PFSK-1 (cell line): ENCODE data around the gene OR2M2. TPM values are rescaled to one million over a fixed set of nuclear protein-coding genes. Genes with fewer than 3 reads are reported as not detected.

ENCODE experiments used
- FOXP2 ChIP-seq: optimal IDR thresholded peaks from 2 replicates; pipeline ENCODE3; 2011; ENCODE audit warnings: borderline replicate concordance, control low read depth, inconsistent platforms; ENCODE audit not compliant: insufficient read depth; ENCODE audit errors: extremely low read length, extremely low read depth
- POLR2AphosphoS5 ChIP-seq: IDR thresholded peaks from 2 replicates; pipeline ENCODE4 v1.6.1; 2012; ENCODE audit warnings: low read depth, mild to moderate bottlenecking, control low read depth, low read length, moderate library complexity
- SIN3A ChIP-seq: IDR thresholded peaks from 2 replicates; pipeline ENCODE4 v1.6.1; 2012; ENCODE audit warnings: mild to moderate bottlenecking, low read length, moderate library complexity, borderline replicate concordance; ENCODE audit not compliant: insufficient read depth
- TAF1 ChIP-seq: IDR thresholded peaks from 2 replicates; pipeline ENCODE4 v1.6.1; 2012; ENCODE audit warnings: low read length, control low read depth, borderline replicate concordance; ENCODE audit not compliant: insufficient read depth
- polyA plus RNA-seq: library from polyadenylated mRNA; unstranded; fragments of >200 nt; gene quantifications from one replicate; pipeline ENCODE4 v1.2.1, GENCODE V29; 2012; ENCODE audit warnings: low read depth, missing spikeins; ENCODE audit not compliant: insufficient read length
- TF ChIP-seq, protein P1 (sequence below), 2 experiments: IDR thresholded peaks; 2 replicates each; pipeline versions ENCODE4 v1.6.1 to v1.8.0; 2011 to 2012; ENCODE audit warnings: low read depth in 2 of 2, low read length in 2 of 2, control low read depth in 1 of 2, inconsistent platforms in 1 of 2, mild to moderate bottlenecking in 1 of 2, moderate library complexity in 1 of 2; ENCODE audit not compliant: insufficient read depth in 1 of 2

Gene OR2M2, protein sequence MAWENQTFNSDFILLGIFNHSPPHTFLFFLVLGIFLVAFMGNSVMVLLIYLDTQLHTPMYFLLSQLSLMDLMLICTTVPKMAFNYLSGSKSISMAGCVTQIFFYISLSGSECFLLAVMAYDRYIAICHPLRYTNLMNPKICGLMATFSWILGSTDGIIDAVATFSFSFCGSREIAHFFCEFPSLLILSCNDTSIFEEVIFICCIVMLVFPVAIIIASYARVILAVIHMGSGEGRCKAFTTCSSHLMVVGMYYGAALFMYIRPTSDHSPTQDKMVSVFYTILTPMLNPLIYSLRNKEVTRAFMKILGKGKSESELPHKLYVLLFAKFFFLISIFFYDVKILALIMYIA
- polyA plus RNA-seq: not detected

DNA sequence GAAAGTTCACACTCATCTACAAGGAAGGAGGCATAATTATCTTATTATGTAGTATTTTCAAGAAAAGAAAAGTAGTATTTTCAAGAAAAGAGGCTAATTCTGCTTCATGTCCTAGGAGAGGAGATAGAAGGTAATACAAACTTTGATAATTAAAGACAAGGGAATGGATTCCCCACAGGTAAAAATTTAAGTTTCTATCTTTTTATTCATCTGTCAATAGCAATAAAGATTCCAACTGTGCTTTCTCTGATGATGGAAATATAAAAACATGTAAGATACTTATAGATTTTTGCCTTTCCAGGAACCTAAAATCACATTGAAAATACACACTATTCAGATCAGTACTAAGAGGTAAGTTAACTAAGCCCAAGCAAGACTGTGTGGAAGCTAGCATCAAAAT lies at the start of gene OR2M2:
OR2M2 (plus strand) TSS at position 301 of the 400 bp plus-strand sequence. CDS start 5,165 bp downstream, outside the sequence.
- TF ChIP-seq TAF1 (no peak), POLR2AphosphoS5 (no peak), FOXP2 (no peak), SIN3A (no peak)
- TF ChIP-seq, protein P1, sequence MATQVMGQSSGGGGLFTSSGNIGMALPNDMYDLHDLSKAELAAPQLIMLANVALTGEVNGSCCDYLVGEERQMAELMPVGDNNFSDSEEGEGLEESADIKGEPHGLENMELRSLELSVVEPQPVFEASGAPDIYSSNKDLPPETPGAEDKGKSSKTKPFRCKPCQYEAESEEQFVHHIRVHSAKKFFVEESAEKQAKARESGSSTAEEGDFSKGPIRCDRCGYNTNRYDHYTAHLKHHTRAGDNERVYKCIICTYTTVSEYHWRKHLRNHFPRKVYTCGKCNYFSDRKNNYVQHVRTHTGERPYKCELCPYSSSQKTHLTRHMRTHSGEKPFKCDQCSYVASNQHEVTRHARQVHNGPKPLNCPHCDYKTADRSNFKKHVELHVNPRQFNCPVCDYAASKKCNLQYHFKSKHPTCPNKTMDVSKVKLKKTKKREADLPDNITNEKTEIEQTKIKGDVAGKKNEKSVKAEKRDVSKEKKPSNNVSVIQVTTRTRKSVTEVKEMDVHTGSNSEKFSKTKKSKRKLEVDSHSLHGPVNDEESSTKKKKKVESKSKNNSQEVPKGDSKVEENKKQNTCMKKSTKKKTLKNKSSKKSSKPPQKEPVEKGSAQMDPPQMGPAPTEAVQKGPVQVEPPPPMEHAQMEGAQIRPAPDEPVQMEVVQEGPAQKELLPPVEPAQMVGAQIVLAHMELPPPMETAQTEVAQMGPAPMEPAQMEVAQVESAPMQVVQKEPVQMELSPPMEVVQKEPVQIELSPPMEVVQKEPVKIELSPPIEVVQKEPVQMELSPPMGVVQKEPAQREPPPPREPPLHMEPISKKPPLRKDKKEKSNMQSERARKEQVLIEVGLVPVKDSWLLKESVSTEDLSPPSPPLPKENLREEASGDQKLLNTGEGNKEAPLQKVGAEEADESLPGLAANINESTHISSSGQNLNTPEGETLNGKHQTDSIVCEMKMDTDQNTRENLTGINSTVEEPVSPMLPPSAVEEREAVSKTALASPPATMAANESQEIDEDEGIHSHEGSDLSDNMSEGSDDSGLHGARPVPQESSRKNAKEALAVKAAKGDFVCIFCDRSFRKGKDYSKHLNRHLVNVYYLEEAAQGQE (IDR thresholded peaks at IDR 0.05; ENCODE audit: insufficient read depth in 1 of 2, low read depth in 2 of 2, low read length in 2 of 2): no peak

DNA sequence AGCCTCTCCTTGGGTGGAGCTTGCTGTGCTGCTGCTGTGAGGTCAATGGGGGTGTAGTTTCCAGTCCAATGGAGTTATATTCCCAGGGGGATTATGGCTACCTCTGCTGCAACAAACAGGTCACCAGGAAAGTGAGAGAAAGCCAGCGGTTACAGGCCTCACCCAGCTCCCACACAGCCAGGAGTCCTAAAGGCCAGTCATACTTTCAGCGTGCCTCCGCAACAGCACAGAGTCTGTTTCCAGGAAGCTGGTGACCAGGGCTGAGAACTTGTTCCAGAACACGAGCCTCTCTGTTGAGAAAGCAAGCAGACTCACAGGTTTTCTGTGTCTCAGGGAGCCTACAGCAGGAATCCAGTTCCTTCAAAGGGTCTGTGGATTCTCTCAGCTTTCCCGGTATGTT lies 47.0 kb upstream of the OR2M2 start:
- no peak for TF ChIP-seq FOXP2
- no peak for TF ChIP-seq SIN3A
- no peak for TF ChIP-seq TAF1
- no peak for TF ChIP-seq POLR2AphosphoS5
- TF ChIP-seq, protein P1 (IDR thresholded peaks at IDR 0.05; ENCODE audit: insufficient read depth in 1 of 2, low read depth in 2 of 2, low read length in 2 of 2): no peak

DNA sequence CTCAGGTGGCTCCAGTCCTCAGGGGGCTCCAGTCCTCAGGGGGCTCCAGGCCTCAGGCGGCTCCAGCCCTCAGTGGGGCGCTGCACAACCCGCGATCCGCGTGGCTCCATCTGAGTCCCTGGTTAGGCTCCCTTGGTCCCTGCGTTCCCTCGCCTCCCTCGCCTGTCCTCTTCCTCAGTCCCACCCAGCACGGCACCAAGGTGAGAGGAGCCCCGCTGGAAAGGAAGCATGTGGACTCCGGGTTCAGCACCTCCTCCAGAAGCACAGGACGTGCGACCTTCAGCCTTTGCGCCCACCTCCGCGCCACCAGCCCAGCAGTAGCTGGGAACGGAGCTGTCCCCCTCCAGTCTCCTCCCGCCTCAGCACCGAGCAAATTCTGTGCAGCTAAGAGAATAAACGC lies 37.8 kb upstream of the OR2M2 start:
- TF ChIP-seq SIN3A (no peak), FOXP2 (no peak), TAF1 (no peak), POLR2AphosphoS5 (no peak)
- TF ChIP-seq, protein P1 (IDR thresholded peaks at IDR 0.05; ENCODE audit: insufficient read depth in 1 of 2, low read depth in 2 of 2, low read length in 2 of 2): no peak

DNA sequence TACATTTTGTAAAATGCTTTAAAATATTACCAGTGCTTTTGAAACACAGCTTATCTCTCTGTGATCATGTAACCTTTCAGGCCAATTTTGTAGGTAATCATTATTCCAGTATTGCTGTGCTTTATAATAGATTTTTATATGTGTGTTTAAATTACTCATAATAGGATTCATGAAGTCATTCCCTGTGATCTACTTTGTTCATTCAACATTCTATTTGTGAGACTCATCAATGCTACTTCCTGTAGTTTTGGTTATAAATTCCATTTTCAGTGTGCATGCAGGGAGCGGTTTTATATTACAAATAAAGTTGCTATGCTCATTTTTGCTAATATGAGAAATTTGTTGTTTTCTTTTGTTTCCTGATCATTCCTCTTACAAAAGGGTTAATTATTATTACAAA lies 33.8 kb upstream of the OR2M2 start:
- TF ChIP-seq FOXP2: no peak
- TF ChIP-seq, protein P1 (IDR thresholded peaks at IDR 0.05; ENCODE audit: insufficient read depth in 1 of 2, low read depth in 2 of 2, low read length in 2 of 2): no peak
- no peak for TF ChIP-seq POLR2AphosphoS5
- no peak for TF ChIP-seq TAF1
- no peak for TF ChIP-seq SIN3A
